Thymus (tissue), 11 donors: ENCODE results near the gene KRT26. TPM values are rescaled to one million over a fixed set of nuclear protein-coding genes. Genes with fewer than 3 reads are reported as not detected.
"Not testable (repeated sequence)": the region's sequence is repeated elsewhere in the genome, so short reads cannot be mapped to it uniquely, and the experiment has no call there.

Source experiments
- DNase-seq, 9 donors: peaks; one replicate each; pipeline ENCODE4 v3.0.0-alpha.2; 2013; ENCODE audit warnings: low spot score in 9 of 9, low read depth in 6 of 9, missing footprints in 1 of 9
- H3K27ac ChIP-seq, 2 donors: one replicate each; pipeline ENCODE4 v1.5.1; 2013; ENCODE audit warnings: control low read depth in 1 of 2, low read depth in 1 of 2, low read length in 1 of 2, mild to moderate bottlenecking in 1 of 2, moderate library complexity in 1 of 2
- H3K27me3 ChIP-seq, 2 donors: one replicate each; pipeline ENCODE4 v1.5.1; 2013; ENCODE audit warnings: low read length in 1 of 2; ENCODE audit not compliant: control insufficient read depth in 2 of 2, insufficient read depth in 1 of 2
- H3K36me3 ChIP-seq, 2 donors: one replicate each; pipeline ENCODE4 v1.5.1; 2013; ENCODE audit warnings: low read length in 1 of 2, mild to moderate bottlenecking in 1 of 2, moderate library complexity in 1 of 2; ENCODE audit not compliant: control insufficient read depth in 2 of 2, insufficient read depth in 2 of 2
- H3K4me1 ChIP-seq, 2 donors: one replicate each; pipeline ENCODE4 v1.5.1; 2013; ENCODE audit warnings: low read length in 2 of 2; ENCODE audit not compliant: control insufficient read depth in 2 of 2, insufficient read depth in 2 of 2
- H3K4me3 ChIP-seq, 2 donors: one replicate each; pipeline ENCODE4 v1.5.1; 2013; ENCODE audit warnings: low read length in 2 of 2, control low read depth in 1 of 2, mild to moderate bottlenecking in 1 of 2
- H3K9me3 ChIP-seq, 2 donors: one replicate each; pipeline ENCODE4 v1.5.1; 2013; ENCODE audit warnings: low read length in 1 of 2, mild to moderate bottlenecking in 1 of 2; ENCODE audit not compliant: control insufficient read depth in 2 of 2, insufficient read depth in 1 of 2
- WGBS: extraction: QIAGEN DNeasy Blood & Tissue Kit; methylation state at CpG from one replicate; pipeline ENCODE4 v1.1.7; 2013; 5-methylcytosine and 5-hydroxymethylcytosine counted together
- polyA plus RNA-seq: library from polyadenylated mRNA; stranded (reverse); fragments of 200-250 nt; gene quantifications from one replicate; pipeline ENCODE4 v1.2.3, GENCODE V29; 2013
- total RNA-seq: library from RNA; stranded (reverse); fragments of 120-200 nt; gene quantifications from one replicate; pipeline ENCODE4 v1.2.4, GENCODE V29; 2013
- donor health status: healthy.

Gene KRT26
- total and polyA plus RNA-seq, 2 donors: 0.18 TPM; not detected in 1

DNA sequence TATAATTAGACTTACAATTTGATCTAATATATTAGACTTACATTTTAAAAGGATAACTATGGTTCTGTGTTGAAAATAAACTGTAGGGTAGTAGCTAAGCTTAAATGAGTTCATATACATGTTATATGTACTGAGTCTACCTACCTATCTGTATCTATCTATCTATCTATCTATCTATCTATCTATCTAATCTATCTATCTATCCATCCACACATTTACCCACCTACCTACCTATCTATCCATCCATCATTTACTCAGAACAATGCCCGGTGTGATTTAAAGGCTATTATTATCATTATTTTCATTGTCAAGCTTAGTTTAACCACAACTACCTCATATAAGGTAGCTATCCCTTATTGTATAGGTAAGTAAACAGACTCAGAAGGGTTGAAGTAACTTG, 43.4 kb upstream of the KRT26 start:
- H3K27me3 ChIP-seq: peaks cover 8 to 10% of the 10 kb centered on the region in 2 donors
- peaks cover 2 to 3% of the 10 kb centered on the region in 2 donors for H3K4me1 ChIP-seq
- no peak overlapping the region for H3K4me3 ChIP-seq
- no peak for DNase-seq
- H3K36me3 ChIP-seq: peaks cover 3% of the 10 kb centered on the region in 2 donors
- peaks cover under 1 to 3% of the 10 kb centered on the region in 2 donors for H3K9me3 ChIP-seq
- WGBS: 97% methylated on average over 1 of the region's 1 CpG
- H3K27ac ChIP-seq: no peak overlapping the region

GRCh38 chr17:40814657-40815056, 42.7 kb upstream of the KRT26 start:
- H3K4me1 ChIP-seq, DNase-seq, H3K36me3 ChIP-seq, H3K27ac ChIP-seq, H3K9me3 ChIP-seq, H3K4me3 ChIP-seq: not testable (repeated sequence)
- WGBS: 94% methylated on average over 3 of the region's 3 CpGs
- peaks cover 10 to 11% of the 10 kb centered on the region in 2 donors for H3K27me3 ChIP-seq

- Histone ChIP-seq H3K27me3 (peaks cover 11 to 12% of the 10 kb centered on the region in 2 donors), H3K27ac (no peak overlapping the region), H3K9me3 (no peaks in the 10 kb centered on the region), H3K4me1 (peaks cover 0 to 2% of the 10 kb centered on the region in 2 donors), H3K36me3 (peaks cover 3% of the 10 kb centered on the region in 2 donors), H3K4me3 (no peak overlapping the region)
- no peak for DNase-seq
- WGBS: 71% methylated on average over 4 of the region's 4 CpGs
These were observed 41.8 kb upstream of the KRT26 start for GRCh38 chr17:40813804-40814203.

DNA sequence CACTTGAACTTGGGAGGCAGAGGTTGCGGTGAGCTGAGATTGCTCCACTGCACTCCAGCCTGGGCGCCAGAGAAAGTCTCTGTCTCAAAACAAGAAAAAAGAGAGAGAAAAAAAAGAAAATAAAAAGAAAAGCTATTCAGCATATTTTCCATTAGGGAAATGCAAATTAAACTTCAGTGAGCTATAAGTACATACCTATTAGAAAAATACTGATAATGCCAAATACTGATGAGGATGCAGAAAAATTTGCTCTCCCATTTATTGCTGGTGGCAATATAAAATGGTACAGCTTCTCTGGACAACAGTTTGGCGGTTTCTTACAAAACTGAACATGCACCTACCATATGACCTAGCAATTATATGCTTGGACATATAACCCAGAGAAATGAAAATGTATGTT, 40.6 kb upstream of the KRT26 start:
- Histone ChIP-seq H3K27me3 (peaks cover 11 to 12% of the 10 kb centered on the region in 2 donors), H3K4me1 (no peaks in the 10 kb centered on the region), H3K9me3 (no peaks in the 10 kb centered on the region), H3K4me3 (no peak overlapping the region), H3K36me3 (peaks cover 3% of the 10 kb centered on the region in 2 donors), H3K27ac (no peak overlapping the region)
- no peak for DNase-seq
- WGBS: 80% methylated on average over 3 of the region's 3 CpGs

GRCh38 chr17:40810494-40810893, 38.5 kb upstream of the KRT26 start:
- H3K27me3 ChIP-seq: peaks cover 12 to 26% of the 10 kb centered on the region in 2 donors

DNA sequence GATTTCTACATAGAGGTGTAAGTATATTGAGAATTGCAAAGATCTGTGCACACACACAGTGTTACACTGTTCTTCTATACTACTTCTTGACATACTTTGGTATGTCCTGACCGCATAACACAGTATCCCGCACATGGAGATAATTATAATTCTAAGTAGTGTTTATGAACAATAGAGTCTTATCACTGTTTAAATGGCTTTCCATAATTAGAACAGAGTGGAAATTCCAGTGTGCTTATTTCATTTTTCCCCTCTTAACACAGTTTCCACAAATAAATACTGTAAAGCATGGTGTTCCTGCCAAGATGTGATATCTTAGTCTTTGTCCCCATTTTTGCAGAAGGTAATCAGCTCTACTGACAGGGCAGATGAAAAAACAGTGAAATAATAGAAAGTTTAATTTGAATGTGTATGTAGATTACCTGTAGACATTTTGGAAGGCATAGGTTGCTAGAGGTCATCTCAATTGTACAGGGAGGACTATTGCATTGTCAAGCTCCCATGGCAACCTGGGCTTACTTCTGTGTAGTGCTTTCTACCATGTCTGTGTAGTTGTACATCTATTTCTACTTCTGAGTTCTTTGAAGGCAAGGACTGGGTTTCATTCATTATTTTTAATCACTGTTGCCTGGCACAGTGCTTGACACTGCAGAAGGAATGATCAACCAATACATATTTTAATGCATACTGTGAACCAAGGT, 37.9 kb upstream of the KRT26 start:
- 85% methylated on average over 2 of the region's 2 CpGs for WGBS
- Histone ChIP-seq H3K27me3 (peaks cover 12 to 29% of the 10 kb centered on the region in 2 donors), H3K4me3 (no peak overlapping the region), H3K9me3 (no peaks in the 10 kb centered on the region), H3K4me1 (no peaks in the 10 kb centered on the region), H3K27ac (no peak overlapping the region), H3K36me3 (no peaks in the 10 kb centered on the region)
- no peak for DNase-seq

More at GRCh38 chr17:40810494-40810893, 38.5 kb upstream of the KRT26 start:
- H3K27ac ChIP-seq: no peak overlapping the region
- H3K4me3 ChIP-seq: no peak overlapping the region
- 68% methylated on average over 6 of the region's 6 CpGs for WGBS
- no peaks in the 10 kb centered on the region for H3K4me1 ChIP-seq
- no peaks in the 10 kb centered on the region for H3K36me3 ChIP-seq
- DNase-seq: no peak
- H3K9me3 ChIP-seq: no peaks in the 10 kb centered on the region

DNA sequence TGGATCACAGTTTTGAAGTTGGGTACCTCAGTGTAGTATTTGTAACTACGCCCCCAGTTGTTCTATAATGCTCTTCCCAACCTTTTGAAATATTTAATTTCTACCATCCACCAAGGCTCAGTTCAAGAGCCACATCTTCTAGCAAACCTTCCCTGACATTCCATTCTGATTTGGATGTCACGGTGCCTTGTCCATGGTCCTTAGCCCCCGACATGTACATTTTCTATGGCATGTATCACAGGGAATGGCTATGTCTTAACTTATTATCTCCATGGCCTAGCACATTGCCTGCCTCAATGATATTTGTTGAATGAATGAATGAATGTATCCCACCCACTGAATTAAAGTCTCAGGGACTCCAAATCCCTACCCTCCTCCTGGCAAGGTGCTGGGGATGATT, 34.1 kb upstream of the KRT26 start:
- Histone ChIP-seq H3K27ac (no peak overlapping the region), H3K36me3 (no peaks in the 10 kb centered on the region), H3K4me1 (no peaks in the 10 kb centered on the region), H3K4me3 (no peak overlapping the region), H3K9me3 (no peaks in the 10 kb centered on the region), H3K27me3 (peaks cover 6 to 34% of the 10 kb centered on the region in 2 donors)
- DNase-seq: no peak
- WGBS: 87% methylated on average over 3 of the region's 3 CpGs

GRCh38 chr17:40803617-40804082, 31.6 kb upstream of the KRT26 start:
- peaks cover 0 to 37% of the 10 kb centered on the region in 2 donors for H3K27me3 ChIP-seq
- no peak overlapping the region for H3K27ac ChIP-seq
- no peaks in the 10 kb centered on the region for H3K9me3 ChIP-seq
- H3K4me3 ChIP-seq: no peak overlapping the region
- H3K36me3 ChIP-seq: no peaks in the 10 kb centered on the region
- WGBS: 16% methylated on average over 13 of the region's 13 CpGs
- peak; percentile 14 to 66 (median 42) for DNase-seq
- H3K4me1 ChIP-seq: no peaks in the 10 kb centered on the region

- WGBS: 91% methylated on average over 2 of the region's 2 CpGs
- H3K4me3 ChIP-seq: no peak overlapping the region
- H3K27ac ChIP-seq: no peak overlapping the region
- DNase-seq: no peak
- no peaks in the 10 kb centered on the region for H3K4me1 ChIP-seq
- no peaks in the 10 kb centered on the region for H3K9me3 ChIP-seq
- no peaks in the 10 kb centered on the region for H3K36me3 ChIP-seq
- H3K27me3 ChIP-seq: peaks cover 5 to 39% of the 10 kb centered on the region in 2 donors
These were observed 29.2 kb upstream of the KRT26 start for GRCh38 chr17:40801157-40801556.
